Kidney epithelial cell (primary cell): ENCODE measurements around the gene CD164. TPM values are rescaled to one million over a fixed set of nuclear protein-coding genes. Genes with fewer than 3 reads are reported as not detected.

Experiments used
- DNase-seq: peaks from one replicate; pipeline ENCODE4 v3.0.0-alpha.2; 2010; ENCODE audit warnings: low read depth
- H3K27me3 ChIP-seq: 2 replicates; pipeline ENCODE4 v1.6.0; 2011; ENCODE audit warnings: low read length; ENCODE audit not compliant: control insufficient read depth, insufficient read depth
- H3K36me3 ChIP-seq: 2 replicates; pipeline ENCODE4 v1.5.1; 2011; ENCODE audit warnings: low read length; ENCODE audit not compliant: control insufficient read depth, insufficient read depth
- H3K4me3 ChIP-seq: 2 replicates; pipeline ENCODE4 v1.5.1; 2011; ENCODE audit warnings: low read depth, mild to moderate bottlenecking, control low read depth, low read length
- CTCF ChIP-seq: IDR thresholded peaks from 2 replicates; pipeline ENCODE4 v1.5.1; 2011; ENCODE audit warnings: mild to moderate bottlenecking, moderate library complexity, low read length, control low read depth, inconsistent platforms; ENCODE audit not compliant: insufficient read depth, poor library complexity, severe bottlenecking
- total RNA-seq: library from RNA; depleted of rRNA; stranded (reverse); fragments of >200 nt; gene quantifications from 2 replicates; pipeline ENCODE4 v1.2.3, GENCODE V29; 2015

The CD164 gene
- 155 and 157 TPM in 2 replicates for total RNA-seq

GRCh38 chr6:109381747-109382575 is at the start of gene CD164:
CD164 (minus strand) TSS chr6:109382467; CDS start chr6:109382378, 89 bp downstream.
- no peaks in the 10 kb centered on the region for H3K36me3 ChIP-seq
- peak; percentile 41 for DNase-seq
- no peak for TF ChIP-seq CTCF
- peak within 1 kb of the TSS; percentile 91 for H3K4me3 ChIP-seq
- H3K27me3 ChIP-seq: no peaks in the 10 kb centered on the region

GRCh38 chr6:109429496-109429895 is 47.2 kb upstream of the CD164 start:
- Histone ChIP-seq H3K4me3 (no peak overlapping the region), H3K36me3 (no peaks in the 10 kb centered on the region), H3K27me3 (no peaks in the 10 kb centered on the region)
- TF ChIP-seq CTCF: no peak
- no peak for DNase-seq

GRCh38 chr6:109428889-109429477 is 46.7 kb upstream of the CD164 start:
- no peaks in the 10 kb centered on the region for H3K36me3 ChIP-seq
- no peak for TF ChIP-seq CTCF
- no peak overlapping the region for H3K4me3 ChIP-seq
- H3K27me3 ChIP-seq: no peaks in the 10 kb centered on the region
- no peak for DNase-seq

- H3K36me3 ChIP-seq: no peaks in the 10 kb centered on the region
- no peak for DNase-seq
- no peak overlapping the region for H3K4me3 ChIP-seq
- no peaks in the 10 kb centered on the region for H3K27me3 ChIP-seq
- no peak for TF ChIP-seq CTCF
These were observed 42.7 kb upstream of the CD164 start for GRCh38 chr6:109424946-109425345.

- no peaks in the 10 kb centered on the region for H3K36me3 ChIP-seq
- no peaks in the 10 kb centered on the region for H3K27me3 ChIP-seq
- no peak for TF ChIP-seq CTCF
These were observed 38.9 kb upstream of the CD164 start for GRCh38 chr6:109421184-109421583.

GRCh38 chr6:109420751-109421150 is 38.5 kb upstream of the CD164 start:
- no peaks in the 10 kb centered on the region for H3K36me3 ChIP-seq
- H3K27me3 ChIP-seq: no peaks in the 10 kb centered on the region
- DNase-seq: peak; percentile 69
- TF ChIP-seq CTCF: no peak
- H3K4me3 ChIP-seq: no peak overlapping the region

More at GRCh38 chr6:109421184-109421583, 38.9 kb upstream of the CD164 start:
- no peak overlapping the region for H3K4me3 ChIP-seq
- no peak for DNase-seq
